ENCODE data around the gene SAMD4A.

The SAMD4A gene

DNA sequence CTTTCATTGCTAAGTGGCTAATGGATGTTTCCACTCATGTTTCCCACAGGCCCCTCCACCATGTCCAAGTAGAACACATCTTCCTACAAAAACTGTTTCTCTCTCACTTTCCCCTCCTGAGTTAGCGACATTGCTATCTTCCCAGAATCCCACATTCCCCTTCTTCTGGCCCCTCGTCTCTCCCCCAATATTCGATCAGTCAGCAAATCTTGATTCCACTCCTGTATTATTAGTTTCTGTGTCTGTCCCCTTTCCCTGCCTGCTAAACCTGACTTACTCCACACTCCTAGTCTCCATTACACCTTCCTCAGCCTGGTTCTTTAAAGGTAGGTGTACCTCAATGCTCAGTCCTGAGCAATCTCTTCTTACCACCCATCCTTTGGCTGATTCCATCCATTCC lies 19.3 kb upstream of the SAMD4A start:
- TF ChIP-seq, protein P1, sequence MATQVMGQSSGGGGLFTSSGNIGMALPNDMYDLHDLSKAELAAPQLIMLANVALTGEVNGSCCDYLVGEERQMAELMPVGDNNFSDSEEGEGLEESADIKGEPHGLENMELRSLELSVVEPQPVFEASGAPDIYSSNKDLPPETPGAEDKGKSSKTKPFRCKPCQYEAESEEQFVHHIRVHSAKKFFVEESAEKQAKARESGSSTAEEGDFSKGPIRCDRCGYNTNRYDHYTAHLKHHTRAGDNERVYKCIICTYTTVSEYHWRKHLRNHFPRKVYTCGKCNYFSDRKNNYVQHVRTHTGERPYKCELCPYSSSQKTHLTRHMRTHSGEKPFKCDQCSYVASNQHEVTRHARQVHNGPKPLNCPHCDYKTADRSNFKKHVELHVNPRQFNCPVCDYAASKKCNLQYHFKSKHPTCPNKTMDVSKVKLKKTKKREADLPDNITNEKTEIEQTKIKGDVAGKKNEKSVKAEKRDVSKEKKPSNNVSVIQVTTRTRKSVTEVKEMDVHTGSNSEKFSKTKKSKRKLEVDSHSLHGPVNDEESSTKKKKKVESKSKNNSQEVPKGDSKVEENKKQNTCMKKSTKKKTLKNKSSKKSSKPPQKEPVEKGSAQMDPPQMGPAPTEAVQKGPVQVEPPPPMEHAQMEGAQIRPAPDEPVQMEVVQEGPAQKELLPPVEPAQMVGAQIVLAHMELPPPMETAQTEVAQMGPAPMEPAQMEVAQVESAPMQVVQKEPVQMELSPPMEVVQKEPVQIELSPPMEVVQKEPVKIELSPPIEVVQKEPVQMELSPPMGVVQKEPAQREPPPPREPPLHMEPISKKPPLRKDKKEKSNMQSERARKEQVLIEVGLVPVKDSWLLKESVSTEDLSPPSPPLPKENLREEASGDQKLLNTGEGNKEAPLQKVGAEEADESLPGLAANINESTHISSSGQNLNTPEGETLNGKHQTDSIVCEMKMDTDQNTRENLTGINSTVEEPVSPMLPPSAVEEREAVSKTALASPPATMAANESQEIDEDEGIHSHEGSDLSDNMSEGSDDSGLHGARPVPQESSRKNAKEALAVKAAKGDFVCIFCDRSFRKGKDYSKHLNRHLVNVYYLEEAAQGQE (IDR thresholded peaks at IDR 0.05; ENCODE audit: insufficient replicate concordance, low read depth) = no peak
- TF ChIP-seq POLR2AphosphoS5 (IDR thresholded peaks at IDR 0.05; ENCODE audit: low read depth) = no peak
- TF ChIP-seq CTCF (IDR thresholded peaks at IDR 0.05; ENCODE audit: insufficient read depth, low read length) = no peak
- no peak for TF ChIP-seq SPI1 (IDR thresholded peaks at IDR 0.05; ENCODE audit: borderline replicate concordance, low read depth)
- no peak for TF ChIP-seq GABPA (IDR thresholded peaks at IDR 0.05; ENCODE audit: low read depth)
- H3K27ac ChIP-seq (replicated peaks) = no peak overlapping the region
- no peak overlapping the region for H3K4me3 ChIP-seq (replicated peaks; ENCODE audit: insufficient read depth, low read length)
- no peaks in the 10 kb centered on the region for H3K27me3 ChIP-seq (ENCODE audit: insufficient read depth, poor library complexity, severe bottlenecking)
- no peak for DNase-seq (ENCODE audit: low read depth in 1 of 2, low spot score in 1 of 2)

DNA sequence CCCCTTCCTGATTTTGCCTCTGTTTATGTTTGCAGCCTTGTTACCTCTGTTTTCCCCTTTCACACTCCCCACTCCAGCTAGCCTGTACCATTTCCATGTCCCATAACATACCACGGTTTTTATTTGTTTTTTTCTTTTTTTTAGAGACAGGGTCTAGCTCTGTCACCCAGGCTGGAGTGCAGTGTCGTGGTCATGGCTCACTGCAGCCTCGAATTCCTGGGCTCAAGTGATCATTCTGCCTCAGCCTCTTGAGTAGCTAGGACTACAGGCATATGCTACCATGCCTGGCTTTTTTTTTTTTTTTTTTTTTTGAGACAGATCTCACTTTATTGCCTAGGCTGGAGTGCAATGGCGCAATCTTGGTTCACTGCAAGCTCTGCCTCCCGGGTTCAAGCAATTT lies 18.4 kb upstream of the SAMD4A start:
- TF ChIP-seq GABPA (IDR thresholded peaks at IDR 0.05; ENCODE audit: low read depth) = no peak
- no peak for TF ChIP-seq SPI1 (IDR thresholded peaks at IDR 0.05; ENCODE audit: borderline replicate concordance, low read depth)
- TF ChIP-seq, protein P1 (IDR thresholded peaks at IDR 0.05; ENCODE audit: insufficient replicate concordance, low read depth) = no peak
- no peak for TF ChIP-seq CTCF (IDR thresholded peaks at IDR 0.05; ENCODE audit: insufficient read depth, low read length)
- TF ChIP-seq POLR2AphosphoS5 (IDR thresholded peaks at IDR 0.05; ENCODE audit: low read depth) = no peak
- no peaks in the 10 kb centered on the region for H3K27me3 ChIP-seq (ENCODE audit: insufficient read depth, poor library complexity, severe bottlenecking)
- no peak for DNase-seq (ENCODE audit: low read depth in 1 of 2, low spot score in 1 of 2)

GRCh38 chr14:54549862-54550261 lies 17.1 kb upstream of the SAMD4A start:
- Histone ChIP-seq H3K27me3 (ENCODE audit: insufficient read depth, poor library complexity, severe bottlenecking) (no peaks in the 10 kb centered on the region), H3K4me3 (replicated peaks; ENCODE audit: insufficient read depth, low read length) (no peak overlapping the region), H3K27ac (replicated peaks) (no peak overlapping the region)
- DNase-seq (ENCODE audit: low read depth in 1 of 2, low spot score in 1 of 2) = no peak
- TF ChIP-seq SPI1 (IDR thresholded peaks at IDR 0.05; ENCODE audit: borderline replicate concordance, low read depth) = no peak
- TF ChIP-seq, protein P1 (IDR thresholded peaks at IDR 0.05; ENCODE audit: insufficient replicate concordance, low read depth) = peak; percentile 91
- TF ChIP-seq CTCF (IDR thresholded peaks at IDR 0.05; ENCODE audit: insufficient read depth, low read length) = no peak

More for the DNA sequence above, 18.4 kb upstream of the SAMD4A start:
- no peak overlapping the region for H3K4me3 ChIP-seq (replicated peaks; ENCODE audit: insufficient read depth, low read length)
- no peak overlapping the region for H3K27ac ChIP-seq (replicated peaks)

Measured in HL-60 (cell line).